Gastrocnemius medialis (tissue), 4 donors: ENCODE results near the gene NR4A1. TPM values are rescaled to one million over a fixed set of nuclear protein-coding genes. Genes with fewer than 3 reads are reported as not detected.

Experiments
- ATAC-seq, 2 donors: fragments of 150-250 bp; one replicate each; pipeline ENCODE4 v1.9.1; 2016
- DNase-seq, 2 donors: peaks; one replicate each; pipeline ENCODE4 v3.0.0-alpha.2; 2019
- H3K27ac ChIP-seq, 4 donors: fragments of 200-600 bp; sonication (generic); 1 replicate in 1 of 4; 2 replicates in 3 of 4; pipeline ENCODE4 v1.5.1; 2016 to 2018; ENCODE audit warnings: mild to moderate bottlenecking in 2 of 4, moderate library complexity in 1 of 4
- H3K27me3 ChIP-seq, 3 donors: fragments of 200-600 bp; sonication (generic) in 2 of 3; 1 replicate in 1 of 3; 2 replicates in 2 of 3; pipeline versions ENCODE4 v1.5.1 to v1.6.0; 2016 to 2019; ENCODE audit warnings: mild to moderate bottlenecking in 1 of 3, moderate library complexity in 1 of 3
- H3K36me3 ChIP-seq, 2 donors: fragments of 200-600 bp; sonication (generic) in 1 of 2; one replicate each; pipeline ENCODE4 v1.5.1; 2017 to 2018
- H3K4me1 ChIP-seq, 2 donors: fragments of 200-600 bp; sonication (generic) in 1 of 2; one replicate each; pipeline ENCODE4 v1.5.1; 2016 to 2017; ENCODE audit warnings: mild to moderate bottlenecking in 2 of 2
- H3K4me3 ChIP-seq, 4 donors: fragments of 200-600 bp; sonication (generic) in 3 of 4; 1 replicate in 1 of 4; 2 replicates in 3 of 4; pipeline ENCODE4 v1.5.1; 2016 to 2019; ENCODE audit warnings: mild to moderate bottlenecking in 2 of 4
- H3K9me3 ChIP-seq, 3 donors: fragments of 200-600 bp; sonication (generic) in 2 of 3; 1 replicate in 1 of 3; 2 replicates in 2 of 3; pipeline ENCODE4 v1.5.1; 2016 to 2019
- CTCF ChIP-seq, 5 experiments: fragments of 450-650 bp in 3 of 5; fragments of 200-600 bp in 2 of 5; sonication (generic) in 2 of 5; IDR thresholded peaks in 4 of 5; conservative IDR thresholded peaks in 1 of 5; 1 replicate in 4 of 5; 2 replicates in 1 of 5; pipeline ENCODE4 v1.5.1; 2016 to 2019; ENCODE audit warnings: antibody characterized with exemption in 5 of 5, mild to moderate bottlenecking in 3 of 5, moderate library complexity in 3 of 5
- POLR2A ChIP-seq, 2 donors: fragments of 450-650 bp; IDR thresholded peaks; one replicate each; pipeline ENCODE4 v1.6.1; 2017; ENCODE audit warnings: antibody characterized with exemption in 2 of 2, mild to moderate bottlenecking in 2 of 2, moderate library complexity in 2 of 2
- in situ Hi-C, 4 donors: fragments of 200-750 bp; cut with MboI; loops; one replicate each; pipeline versions ENCODE4 v1.15.0 to v1.8.0; 2017; ENCODE audit warnings: low sequenced_read_pairs in 4 of 4
- intact Hi-C: fragments of 100-400 bp; cut with DNase I; formaldehyde crosslinking; loops from one replicate; pipeline ENCODE4 v1.15.1; 2023; ENCODE audit warnings: low total_unique reads
- total RNA-seq, 4 donors: library from RNA; depleted of rRNA; stranded (reverse); fragments of >200 nt; gene quantifications; one replicate each; pipeline versions ENCODE4 v1.1.0 to v1.2.3, GENCODE V29; 2016

The NR4A1 gene
- total RNA-seq, 4 donors from 2014 or later, result 36.3 to 248 (median 90.1) TPM

- peak in 1 of 5 experiments; percentile 15 for TF ChIP-seq CTCF (IDR thresholded peaks at IDR 0.05 in 4 of 5, conservative IDR thresholded peaks at IDR 0.05 in 1 of 5)
- TF ChIP-seq POLR2A (IDR thresholded peaks at IDR 0.05), result no peak
- Histone ChIP-seq H3K9me3 (no peaks in the 10 kb centered on the region), H3K27me3 (no peaks in the 10 kb centered on the region), H3K27ac (peak overlapping the region; percentile 88 to 95 (median 90)), H3K36me3 (no peaks in the 10 kb centered on the region), H3K4me3 (peak overlapping the region; percentile 66 to 95 (median 66)), H3K4me1 (peaks cover 33 to 63% of the 10 kb centered on the region in 2 donors)
- peak in 1 of 2 donors; percentile 2 for ATAC-seq
- intact Hi-C loops, result no loop called here
- in situ Hi-C loops, result no loop called here
- peak in 1 of 2 donors; percentile 62 for DNase-seq
Measured at GRCh38 chr12:52037248-52037861, 13.9 kb upstream of the NR4A1 start.

GRCh38 chr12:52038447-52038846 is 12.8 kb upstream of the NR4A1 start:
- Histone ChIP-seq H3K27ac (peak overlapping the region; percentile 88 to 95 (median 90)), H3K27me3 (no peaks in the 10 kb centered on the region), H3K4me1 (peaks cover 37 to 64% of the 10 kb centered on the region in 2 donors), H3K4me3 (peak overlapping the region in 2 of 4 donors; percentile 66 to 95), H3K9me3 (no peaks in the 10 kb centered on the region), H3K36me3 (no peaks in the 10 kb centered on the region)
- intact Hi-C loops, result no loop called here
- TF ChIP-seq CTCF (IDR thresholded peaks at IDR 0.05 in 4 of 5, conservative IDR thresholded peaks at IDR 0.05 in 1 of 5), result no peak
- peak in 1 of 2 donors; percentile 57 for TF ChIP-seq POLR2A (IDR thresholded peaks at IDR 0.05)
- in situ Hi-C loops, result no loop called here
- ATAC-seq, result no peak
- DNase-seq, result no peak

- no peaks in the 10 kb centered on the region for H3K36me3 ChIP-seq
- peaks cover 46 to 53% of the 10 kb centered on the region in 2 donors for H3K4me1 ChIP-seq
- no peaks in the 10 kb centered on the region for H3K9me3 ChIP-seq
- H3K4me3 ChIP-seq, result no peak overlapping the region
- DNase-seq, result no peak
- in situ Hi-C loops, result no loop called here
- ATAC-seq, result no peak
- TF ChIP-seq POLR2A (IDR thresholded peaks at IDR 0.05), result no peak
- H3K27ac ChIP-seq, result peak overlapping the region; percentile 90 to 98 (median 94)
- intact Hi-C loops, result loop anchor here (5.0 kb wide), 1 partner anchor 1006 kb away; no protein-coding TSS in a partner anchor
- no peaks in the 10 kb centered on the region for H3K27me3 ChIP-seq
Measured at GRCh38 chr12:52041035-52041434, 10.2 kb upstream of the NR4A1 start.

GRCh38 chr12:52041695-52042123 is 9.5 kb upstream of the NR4A1 start:
- no peak for DNase-seq
- peaks cover 46 to 51% of the 10 kb centered on the region in 2 donors for H3K4me1 ChIP-seq
- peak overlapping the region; percentile 90 to 98 (median 94) for H3K27ac ChIP-seq
- in situ Hi-C loops (no loop called here), intact Hi-C loops (loop anchor here (5.0 kb wide), 1 partner anchor 1006 kb away; no protein-coding TSS in a partner anchor)
- no peaks in the 10 kb centered on the region for H3K9me3 ChIP-seq
- H3K27me3 ChIP-seq, result no peaks in the 10 kb centered on the region
- no peak for ATAC-seq
- TF ChIP-seq CTCF (IDR thresholded peaks at IDR 0.05 in 4 of 5, conservative IDR thresholded peaks at IDR 0.05 in 1 of 5) (no peak), POLR2A (IDR thresholded peaks at IDR 0.05) (no peak)
- H3K4me3 ChIP-seq, result no peak overlapping the region
- H3K36me3 ChIP-seq, result no peaks in the 10 kb centered on the region

- intact Hi-C loops (loop anchor here (5.0 kb wide), 1 partner anchor 1004 kb away; no protein-coding TSS in a partner anchor), in situ Hi-C loops (no loop called here)
- peak; percentile 68 to 88 for DNase-seq
- H3K27me3 ChIP-seq, result no peaks in the 10 kb centered on the region
- peaks cover 57 to 59% of the 10 kb centered on the region in 2 donors for H3K4me1 ChIP-seq
- peak; percentile 46 to 56 for ATAC-seq
- no peaks in the 10 kb centered on the region for H3K36me3 ChIP-seq
- no peaks in the 10 kb centered on the region for H3K9me3 ChIP-seq
- H3K27ac ChIP-seq, result peak overlapping the region; percentile 90 to 98 (median 94)
- TF ChIP-seq POLR2A (IDR thresholded peaks at IDR 0.05) (peak in 1 of 2 donors; percentile 12), CTCF (IDR thresholded peaks at IDR 0.05 in 4 of 5, conservative IDR thresholded peaks at IDR 0.05 in 1 of 5) (no peak)
- no peak overlapping the region for H3K4me3 ChIP-seq
Measured at GRCh38 chr12:52042706-52043385, 8.4 kb upstream of the NR4A1 start.
